GM19455 (cell line): ENCODE measurements around the gene KDM6B.

Experiments
- ATAC-seq: cut with Tn5 transposase; IDR thresholded peaks from one replicate; pipeline ENCODE4 v1.9.1; 2021; ENCODE audit not compliant: unreplicated experiment

Gene KDM6B

DNA sequence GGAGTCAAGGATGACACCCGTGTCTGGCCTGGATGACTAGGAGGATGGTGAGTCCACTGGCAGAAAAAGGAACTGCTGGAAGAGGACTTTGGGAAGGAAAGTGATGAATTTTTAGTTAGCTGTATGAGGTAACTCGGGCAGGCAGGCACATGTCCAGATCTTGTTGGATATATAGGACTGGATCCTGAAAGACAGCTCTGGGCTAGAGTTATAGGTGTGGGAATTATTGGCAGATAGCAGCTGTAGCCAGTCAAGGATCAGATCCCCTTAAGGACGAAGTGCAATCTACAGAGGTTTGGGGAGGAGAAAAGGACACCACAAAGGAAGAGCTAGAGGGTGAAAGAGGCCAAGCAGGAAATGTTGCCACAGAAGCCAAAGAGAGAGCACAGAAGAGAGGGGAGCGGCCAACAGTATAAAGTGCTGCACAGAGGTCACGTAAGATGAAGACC is 33.9 kb downstream of the KDM6B start:
- ATAC-seq: no peak

DNA sequence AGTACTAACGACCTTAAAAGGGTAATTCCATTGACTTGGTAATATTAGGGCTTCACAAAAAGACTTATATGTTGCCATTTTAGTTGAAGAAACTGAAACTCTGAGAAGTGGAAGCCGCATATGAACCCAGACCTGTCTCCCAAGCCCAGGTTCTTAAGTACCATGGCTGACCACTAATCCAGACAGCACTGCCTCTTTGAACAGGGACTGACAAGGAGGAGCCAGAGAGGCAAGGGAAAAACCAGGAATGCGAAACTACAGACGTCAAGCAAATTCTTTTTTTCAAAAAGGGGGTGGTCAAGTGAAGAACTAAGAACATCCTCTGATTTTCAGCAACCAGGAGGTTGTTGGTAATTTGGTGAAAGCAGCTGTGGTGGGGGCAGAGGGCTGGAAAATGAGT is 39.0 kb downstream of the KDM6B start:
- ATAC-seq: no peak

DNA sequence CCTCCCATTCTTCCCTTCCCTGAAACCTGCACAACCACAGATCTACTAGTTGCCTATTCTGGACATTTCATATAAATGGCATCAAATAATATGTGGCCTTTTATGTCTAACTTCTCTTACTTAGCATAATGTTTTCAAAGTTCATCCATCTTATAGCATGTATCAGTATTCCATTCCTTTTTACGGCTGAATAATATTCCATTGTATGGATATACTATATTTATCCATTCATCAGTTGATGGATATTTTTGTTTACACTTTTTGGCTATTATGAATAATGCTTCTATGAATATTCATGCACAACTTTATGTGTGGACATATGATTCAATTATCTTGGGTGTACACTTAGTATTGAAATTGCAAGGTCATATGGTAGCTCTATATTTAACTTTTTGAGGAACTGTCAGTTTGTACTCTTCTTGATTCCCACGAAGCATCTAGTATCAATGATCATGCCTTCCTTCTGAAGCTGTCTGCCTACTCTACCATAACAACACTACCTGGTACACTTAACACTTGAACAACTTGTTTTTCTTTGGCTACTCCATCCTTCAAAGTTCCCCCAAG is 41.9 kb downstream of the KDM6B start:
- ATAC-seq: no peak

DNA sequence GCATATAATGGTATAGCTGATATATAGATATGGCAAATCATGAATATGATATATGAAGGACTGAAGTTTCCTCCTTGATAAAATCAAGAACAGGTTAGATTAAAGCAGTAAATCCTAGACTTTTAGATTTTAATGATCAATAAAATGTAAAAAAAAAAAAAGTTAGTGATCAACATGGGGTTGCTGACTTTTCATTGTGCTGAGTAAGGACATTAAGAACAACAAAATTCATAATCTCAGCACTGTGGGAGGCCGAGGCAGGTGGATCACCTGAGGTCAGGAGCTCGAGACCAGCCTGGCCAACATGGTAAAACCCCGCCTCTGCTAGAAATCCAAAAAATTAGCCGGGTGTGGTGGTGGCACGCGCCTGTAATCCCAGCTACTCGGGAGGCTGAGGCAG is 44.2 kb downstream of the KDM6B start:
- ATAC-seq: no peak

DNA sequence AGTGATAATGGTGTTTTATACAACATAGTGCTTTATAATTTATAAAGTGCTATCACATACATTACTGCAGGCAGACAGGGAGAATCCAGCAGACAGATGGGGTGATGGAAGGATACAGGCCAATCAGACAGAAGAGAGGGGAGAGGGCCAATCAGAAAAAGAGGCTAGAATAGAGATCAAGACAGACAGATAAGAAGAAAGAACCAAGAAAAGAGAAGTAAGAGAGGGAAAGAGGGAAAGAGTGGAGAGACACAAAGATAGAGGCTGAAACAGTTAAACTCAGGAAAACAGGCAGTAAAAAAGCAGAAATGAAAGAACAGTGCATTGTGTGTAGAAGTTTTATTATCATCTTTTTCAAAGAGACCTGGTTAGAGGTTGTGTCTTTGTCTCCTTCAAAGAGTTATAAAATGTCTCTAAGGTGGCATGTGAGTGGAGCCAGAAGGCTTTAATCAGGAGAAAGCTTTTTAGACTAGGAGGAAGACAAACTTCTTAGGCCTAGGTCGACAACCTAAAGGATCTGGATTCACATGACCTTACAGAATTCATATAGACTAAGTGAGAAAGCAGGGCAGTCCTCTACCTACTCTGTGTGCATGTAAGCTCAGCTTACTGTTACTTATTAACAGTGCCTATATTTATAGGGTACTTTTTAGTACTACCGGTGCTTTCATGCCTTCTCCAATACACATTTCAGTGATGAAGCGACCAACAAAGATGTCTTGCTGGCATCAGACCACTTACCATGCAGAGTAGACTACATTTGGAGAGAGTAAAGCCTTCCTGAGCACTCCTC is 46.3 kb downstream of the KDM6B start:
- no peak for ATAC-seq

DNA sequence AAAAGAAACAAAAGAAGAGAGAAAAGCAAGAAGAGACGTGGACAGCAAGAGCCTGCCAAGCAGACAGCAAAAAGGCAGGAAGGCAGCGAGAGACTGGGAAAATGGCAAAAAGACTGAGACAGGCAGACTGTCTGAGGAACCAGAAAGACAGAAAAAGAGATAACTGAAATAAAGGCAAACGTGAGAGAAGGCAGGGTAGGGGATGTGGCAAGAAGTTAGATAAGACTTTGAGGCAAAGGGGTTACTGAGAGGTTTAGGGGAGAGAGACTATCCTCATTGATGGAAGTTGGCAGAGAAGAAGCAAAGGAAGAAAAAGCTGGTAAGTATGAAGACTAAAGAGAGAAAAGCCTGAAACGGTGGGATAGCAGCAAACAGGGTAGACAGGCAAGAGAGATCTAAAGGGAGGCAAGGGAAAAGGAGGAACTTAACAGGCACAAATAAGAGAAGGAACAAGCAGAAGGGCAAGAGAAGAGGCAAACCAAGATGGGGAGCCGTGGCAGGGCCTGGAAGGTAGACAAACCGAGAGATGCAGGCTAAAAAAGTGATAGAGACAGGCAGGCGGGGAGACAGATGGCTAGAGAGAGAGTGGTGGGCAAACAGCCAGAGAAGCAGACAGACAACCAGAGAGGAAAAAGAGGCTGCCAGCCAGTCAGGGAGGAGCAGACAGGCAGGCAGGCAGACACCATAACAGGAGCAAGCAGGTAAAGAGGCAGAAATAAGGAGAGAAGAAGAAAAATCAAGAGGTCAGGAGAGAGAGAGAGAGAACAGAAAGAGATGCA is 47.4 kb downstream of the KDM6B start:
- no peak for ATAC-seq

DNA sequence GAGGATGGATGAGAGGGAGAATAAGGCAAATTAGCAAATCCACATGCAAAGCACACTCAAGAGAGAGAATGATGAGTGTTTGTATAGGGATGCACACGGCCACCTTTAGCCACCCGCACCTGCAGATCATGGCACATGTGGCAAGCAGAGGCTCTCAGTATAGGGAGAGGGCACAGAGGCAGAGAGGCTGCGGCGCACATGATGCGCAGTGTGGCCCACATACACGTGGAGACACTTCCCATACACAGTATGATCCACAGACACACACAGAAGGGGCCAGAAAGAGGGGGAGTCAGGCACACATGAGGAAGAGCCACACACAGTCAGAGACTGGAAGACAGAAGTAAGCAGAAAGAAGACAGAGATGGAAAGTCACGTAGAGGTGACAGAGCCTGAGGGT is 48.1 kb downstream of the KDM6B start:
- ATAC-seq: no peak

DNA sequence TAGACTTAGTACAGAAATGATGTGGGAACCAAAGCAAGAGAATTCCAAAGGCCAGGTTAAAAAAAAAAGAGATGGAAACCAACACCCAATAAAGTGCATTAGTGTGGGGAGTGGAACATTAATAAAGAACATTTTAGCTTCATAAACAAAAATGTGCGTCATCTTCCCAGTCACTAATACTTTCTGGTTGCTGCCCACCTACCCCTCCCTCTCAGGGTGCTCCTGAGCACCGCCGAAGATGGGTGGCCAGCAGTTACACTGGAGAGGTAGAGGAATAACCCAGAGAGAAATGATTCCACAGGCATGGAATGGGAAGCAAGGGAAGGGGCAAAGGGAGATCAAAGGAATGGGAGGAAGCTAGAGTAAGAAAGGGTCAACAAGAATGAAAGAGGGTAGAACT is 48.6 kb downstream of the KDM6B start:
- ATAC-seq: no peak
